ENCODE measurements around the gene SMYD3. TPM values are rescaled to one million over a fixed set of nuclear protein-coding genes. Genes with fewer than 3 reads are reported as not detected.

The SMYD3 gene
- total and polyA plus RNA-seq, 10 of the 15 experiments (the other 5 are each of a cell fraction or from before 2014, with no cell fraction given) = 18.3 to 54.0 (median 24.8) TPM

DNA sequence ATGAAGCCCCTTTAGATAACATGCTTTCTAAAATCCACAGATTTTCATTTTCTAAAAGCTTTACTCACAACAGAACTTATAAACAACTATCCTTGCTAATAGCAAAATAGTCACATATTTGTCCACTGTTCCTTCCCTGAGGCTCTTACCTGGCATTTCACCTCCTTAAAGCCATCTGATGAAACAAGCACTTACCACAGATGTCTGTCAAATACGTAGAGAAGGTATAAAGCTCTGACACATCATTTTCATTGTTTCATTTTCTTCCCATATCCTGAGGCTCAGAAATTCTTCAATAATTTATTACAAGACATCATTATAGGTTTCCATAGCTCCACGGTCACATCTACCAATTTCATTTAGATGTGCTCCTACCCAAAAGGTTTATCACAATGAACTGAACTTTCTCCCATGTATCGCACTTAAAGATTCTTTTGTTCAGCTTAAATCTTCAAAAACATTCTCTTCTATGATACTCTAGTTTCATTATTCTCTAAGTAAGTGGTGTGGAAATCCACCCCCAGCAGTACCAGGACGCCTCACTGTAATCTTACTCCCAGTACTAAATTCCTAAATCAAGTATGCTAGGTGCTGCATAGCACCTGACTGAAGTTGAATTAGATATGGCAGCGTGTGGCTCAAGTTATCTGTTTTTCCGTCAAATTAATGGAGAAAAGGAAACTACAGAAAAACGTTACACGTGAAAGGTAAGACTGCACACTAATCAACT lies 569.6 kb downstream of the SMYD3 start (continued):
- TF ChIP-seq, protein P1, sequence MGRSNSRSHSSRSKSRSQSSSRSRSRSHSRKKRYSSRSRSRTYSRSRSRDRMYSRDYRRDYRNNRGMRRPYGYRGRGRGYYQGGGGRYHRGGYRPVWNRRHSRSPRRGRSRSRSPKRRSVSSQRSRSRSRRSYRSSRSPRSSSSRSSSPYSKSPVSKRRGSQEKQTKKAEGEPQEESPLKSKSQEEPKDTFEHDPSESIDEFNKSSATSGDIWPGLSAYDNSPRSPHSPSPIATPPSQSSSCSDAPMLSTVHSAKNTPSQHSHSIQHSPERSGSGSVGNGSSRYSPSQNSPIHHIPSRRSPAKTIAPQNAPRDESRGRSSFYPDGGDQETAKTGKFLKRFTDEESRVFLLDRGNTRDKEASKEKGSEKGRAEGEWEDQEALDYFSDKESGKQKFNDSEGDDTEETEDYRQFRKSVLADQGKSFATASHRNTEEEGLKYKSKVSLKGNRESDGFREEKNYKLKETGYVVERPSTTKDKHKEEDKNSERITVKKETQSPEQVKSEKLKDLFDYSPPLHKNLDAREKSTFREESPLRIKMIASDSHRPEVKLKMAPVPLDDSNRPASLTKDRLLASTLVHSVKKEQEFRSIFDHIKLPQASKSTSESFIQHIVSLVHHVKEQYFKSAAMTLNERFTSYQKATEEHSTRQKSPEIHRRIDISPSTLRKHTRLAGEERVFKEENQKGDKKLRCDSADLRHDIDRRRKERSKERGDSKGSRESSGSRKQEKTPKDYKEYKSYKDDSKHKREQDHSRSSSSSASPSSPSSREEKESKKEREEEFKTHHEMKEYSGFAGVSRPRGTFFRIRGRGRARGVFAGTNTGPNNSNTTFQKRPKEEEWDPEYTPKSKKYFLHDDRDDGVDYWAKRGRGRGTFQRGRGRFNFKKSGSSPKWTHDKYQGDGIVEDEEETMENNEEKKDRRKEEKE (IDR thresholded peaks at IDR 0.05) = no peak

DNA sequence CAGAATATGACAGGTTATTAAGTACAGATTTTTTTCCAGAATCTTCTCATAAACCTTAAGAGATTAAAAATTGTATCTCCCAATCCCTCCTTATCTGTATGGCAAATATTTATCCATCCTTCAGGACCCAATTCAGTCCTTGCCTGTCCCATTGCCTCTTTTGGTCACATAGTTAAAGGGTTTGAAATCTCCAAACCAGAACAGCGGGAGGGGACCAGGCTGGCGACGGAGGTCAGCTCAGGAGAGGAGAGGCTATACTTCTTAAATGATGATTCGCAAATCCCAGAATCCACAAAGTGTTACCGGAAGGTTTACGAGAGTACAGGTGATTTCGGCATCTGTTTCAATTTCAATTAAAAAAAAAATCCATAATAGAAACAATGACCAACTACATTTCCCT lies 572.7 kb downstream of the SMYD3 start:
- ChIA-PET CTCF (no interaction called here), POLR2A (no interaction called here), RAD21 (ENCODE audit: unreplicated experiment) (no interaction called here), SMC1A (ENCODE audit: uncharacterized antibody, unreplicated experiment) (no interaction called here)
- WGBS (ENCODE audit: insufficient coverage, insufficient replicate concordance, low lambda C conversion rate, missing lambda C conversion rate) = 97% methylated on average over 7 of the region's 7 CpGs
- DNase-seq (ENCODE audit: low read depth, low spot score) (no peak), ATAC-seq (no peak), FAIRE-seq (no peak)
- no peaks in the 10 kb centered on the region for H3K79me2 ChIP-seq (ENCODE audit: control insufficient read depth, insufficient read depth, low read length)
- H3K4me1 ChIP-seq (ENCODE audit: control insufficient read depth, insufficient read depth, low read length) = no peaks in the 10 kb centered on the region
- no peak overlapping the region for H3K4me2 ChIP-seq (ENCODE audit: control insufficient read depth, insufficient read depth)
- H3K9ac ChIP-seq (ENCODE audit: control insufficient read depth, insufficient read depth, low read length) = no peak overlapping the region
- no peaks in the 10 kb centered on the region for H3K36me3 ChIP-seq (ENCODE audit: control insufficient read depth in 2 of 2, insufficient read depth in 2 of 2, low read length in 1 of 2)
- in situ Hi-C loops (cut with MboI) = no loop called here
- H3K4me3 ChIP-seq = no peak overlapping the region
- BruUV-seq (replicated peaks) = no TSS peak
- H2AFZ ChIP-seq (ENCODE audit: control insufficient read depth, low read depth, low read length) = no peak overlapping the region
- H4K20me1 ChIP-seq (ENCODE audit: control insufficient read depth, insufficient read depth) = no peaks in the 10 kb centered on the region
- no peaks in the 10 kb centered on the region for H3K27me3 ChIP-seq (replicated peaks in 1 of 2; ENCODE audit: control insufficient read depth in 2 of 2, insufficient read depth in 2 of 2, low read length in 1 of 2)
- intact Hi-C loops (cut with micrococcal nuclease; ENCODE audit: unreplicated experiment) = no loop called here
- no peak overlapping the region for H3K27ac ChIP-seq (ENCODE audit: control insufficient read depth, insufficient read depth)
- no peaks in the 10 kb centered on the region for H3K9me3 ChIP-seq (replicated peaks; ENCODE audit: control insufficient read depth, insufficient read depth, low read length)
- TF ChIP-seq SUZ12 (IDR thresholded peaks at IDR 0.05; ENCODE audit: unreplicated experiment) = no peak
- TF ChIP-seq, protein P2, sequence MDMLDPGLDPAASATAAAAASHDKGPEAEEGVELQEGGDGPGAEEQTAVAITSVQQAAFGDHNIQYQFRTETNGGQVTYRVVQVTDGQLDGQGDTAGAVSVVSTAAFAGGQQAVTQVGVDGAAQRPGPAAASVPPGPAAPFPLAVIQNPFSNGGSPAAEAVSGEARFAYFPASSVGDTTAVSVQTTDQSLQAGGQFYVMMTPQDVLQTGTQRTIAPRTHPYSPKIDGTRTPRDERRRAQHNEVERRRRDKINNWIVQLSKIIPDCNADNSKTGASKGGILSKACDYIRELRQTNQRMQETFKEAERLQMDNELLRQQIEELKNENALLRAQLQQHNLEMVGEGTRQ (IDR thresholded peaks at IDR 0.05; ENCODE audit: borderline replicate concordance, low read depth, low read length) = no peak
